ENCODE results near the gene MTURN. TPM values are rescaled to one million over a fixed set of nuclear protein-coding genes. Genes with fewer than 3 reads are reported as not detected.

The MTURN gene
- polyA plus RNA-seq, 1 donor from 2014 or later: 75.5 TPM

- no peak overlapping the region for H3K4me2 ChIP-seq (ENCODE audit: low read length)
Observed at GRCh38 chr7:30164567-30164966, 29.8 kb downstream of the MTURN start.

DNA sequence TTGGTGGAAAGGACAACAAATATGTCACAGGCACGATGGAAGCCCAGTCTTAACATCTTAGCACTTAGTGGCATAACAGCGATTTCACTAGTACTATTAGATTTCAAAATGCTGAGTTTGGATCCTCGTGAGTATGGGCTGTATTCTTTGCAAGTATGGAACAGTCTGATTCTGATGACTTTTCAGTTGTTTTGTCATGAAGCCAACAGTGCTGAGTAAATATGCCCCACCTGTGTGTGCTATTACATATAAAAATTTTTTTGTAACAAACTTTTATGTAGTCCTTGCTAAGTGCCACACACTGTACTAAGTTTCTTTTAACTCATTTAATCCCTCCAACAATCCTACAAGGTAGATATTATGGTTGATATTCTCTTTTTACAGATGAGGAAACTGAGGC lies 30.8 kb downstream of the MTURN start:
- H4K20me1 ChIP-seq (ENCODE audit: insufficient read depth): no peaks in the 10 kb centered on the region
- no peaks in the 10 kb centered on the region for H3K79me2 ChIP-seq (replicated peaks; ENCODE audit: insufficient read depth, low read length)
- H3F3A ChIP-seq (ENCODE audit: insufficient read depth, low read length, poor library complexity, severe bottlenecking): no peaks in the 10 kb centered on the region
- H3K4me2 ChIP-seq (ENCODE audit: low read length): no peak overlapping the region
- H3K9ac ChIP-seq (ENCODE audit: low read length): no peak overlapping the region
- H3K27ac ChIP-seq (ENCODE audit: low read length): peak overlapping the region; percentile 31
- H3K9me2 ChIP-seq (ENCODE audit: insufficient read depth, low read length): no peaks in the 10 kb centered on the region
- H3K9me3 ChIP-seq (ENCODE audit: low read length): no peaks in the 10 kb centered on the region
- no peak for TF ChIP-seq SMC3 (conservative IDR thresholded peaks at IDR 0.05; ENCODE audit: poor library complexity)
- TF ChIP-seq EZH2 (IDR thresholded peaks at IDR 0.05; ENCODE audit: borderline replicate concordance, insufficient read depth, low read length, poor library complexity, severe bottlenecking): no peak
- no peak for TF ChIP-seq POLR2AphosphoS5 (IDR thresholded peaks at IDR 0.05)
- no peak for TF ChIP-seq EP300 (conservative IDR thresholded peaks at IDR 0.05; ENCODE audit: poor library complexity, severe bottlenecking)
- no peak overlapping the region for H2AFZ ChIP-seq (ENCODE audit: low read depth, low read length)
- no peaks in the 10 kb centered on the region for H3K36me3 ChIP-seq (ENCODE audit: insufficient read depth, low read length)
- no peak overlapping the region for H3K4me3 ChIP-seq (ENCODE audit: low read length)
- no peaks in the 10 kb centered on the region for H3K27me3 ChIP-seq (ENCODE audit: insufficient read depth, low read depth, low read length)

More at GRCh38 chr7:30164567-30164966, 29.8 kb downstream of the MTURN start:
- TF ChIP-seq TAF1 (IDR thresholded peaks at IDR 0.05; ENCODE audit: low read depth): no peak
- TF ChIP-seq SMC3 (conservative IDR thresholded peaks at IDR 0.05; ENCODE audit: poor library complexity): peak; percentile 80
- TF ChIP-seq, protein P1, sequence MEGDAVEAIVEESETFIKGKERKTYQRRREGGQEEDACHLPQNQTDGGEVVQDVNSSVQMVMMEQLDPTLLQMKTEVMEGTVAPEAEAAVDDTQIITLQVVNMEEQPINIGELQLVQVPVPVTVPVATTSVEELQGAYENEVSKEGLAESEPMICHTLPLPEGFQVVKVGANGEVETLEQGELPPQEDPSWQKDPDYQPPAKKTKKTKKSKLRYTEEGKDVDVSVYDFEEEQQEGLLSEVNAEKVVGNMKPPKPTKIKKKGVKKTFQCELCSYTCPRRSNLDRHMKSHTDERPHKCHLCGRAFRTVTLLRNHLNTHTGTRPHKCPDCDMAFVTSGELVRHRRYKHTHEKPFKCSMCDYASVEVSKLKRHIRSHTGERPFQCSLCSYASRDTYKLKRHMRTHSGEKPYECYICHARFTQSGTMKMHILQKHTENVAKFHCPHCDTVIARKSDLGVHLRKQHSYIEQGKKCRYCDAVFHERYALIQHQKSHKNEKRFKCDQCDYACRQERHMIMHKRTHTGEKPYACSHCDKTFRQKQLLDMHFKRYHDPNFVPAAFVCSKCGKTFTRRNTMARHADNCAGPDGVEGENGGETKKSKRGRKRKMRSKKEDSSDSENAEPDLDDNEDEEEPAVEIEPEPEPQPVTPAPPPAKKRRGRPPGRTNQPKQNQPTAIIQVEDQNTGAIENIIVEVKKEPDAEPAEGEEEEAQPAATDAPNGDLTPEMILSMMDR (IDR thresholded peaks at IDR 0.05; ENCODE audit: poor library complexity, severe bottlenecking): peak; percentile 78
- peak; percentile 84 for TF ChIP-seq RAD21 (conservative IDR thresholded peaks at IDR 0.05)
- no peak for TF ChIP-seq EP300 (conservative IDR thresholded peaks at IDR 0.05; ENCODE audit: poor library complexity, severe bottlenecking)
- Histone ChIP-seq H3K4me3 (ENCODE audit: low read length) (no peak overlapping the region), H3K9ac (ENCODE audit: low read length) (no peak overlapping the region), H2AFZ (ENCODE audit: low read depth, low read length) (no peak overlapping the region), H3K9me3 (ENCODE audit: low read length) (no peaks in the 10 kb centered on the region), H3K27me3 (ENCODE audit: insufficient read depth, low read depth, low read length) (no peaks in the 10 kb centered on the region), H3K36me3 (ENCODE audit: insufficient read depth, low read length) (no peaks in the 10 kb centered on the region), H3K79me2 (replicated peaks; ENCODE audit: insufficient read depth, low read length) (no peaks in the 10 kb centered on the region), H4K20me1 (ENCODE audit: insufficient read depth) (no peaks in the 10 kb centered on the region), H3F3A (ENCODE audit: insufficient read depth, low read length, poor library complexity, severe bottlenecking) (no peaks in the 10 kb centered on the region), H3K9me2 (ENCODE audit: insufficient read depth, low read length) (no peaks in the 10 kb centered on the region), H3K27ac (ENCODE audit: low read length) (peak overlapping the region; percentile 11)

DNA sequence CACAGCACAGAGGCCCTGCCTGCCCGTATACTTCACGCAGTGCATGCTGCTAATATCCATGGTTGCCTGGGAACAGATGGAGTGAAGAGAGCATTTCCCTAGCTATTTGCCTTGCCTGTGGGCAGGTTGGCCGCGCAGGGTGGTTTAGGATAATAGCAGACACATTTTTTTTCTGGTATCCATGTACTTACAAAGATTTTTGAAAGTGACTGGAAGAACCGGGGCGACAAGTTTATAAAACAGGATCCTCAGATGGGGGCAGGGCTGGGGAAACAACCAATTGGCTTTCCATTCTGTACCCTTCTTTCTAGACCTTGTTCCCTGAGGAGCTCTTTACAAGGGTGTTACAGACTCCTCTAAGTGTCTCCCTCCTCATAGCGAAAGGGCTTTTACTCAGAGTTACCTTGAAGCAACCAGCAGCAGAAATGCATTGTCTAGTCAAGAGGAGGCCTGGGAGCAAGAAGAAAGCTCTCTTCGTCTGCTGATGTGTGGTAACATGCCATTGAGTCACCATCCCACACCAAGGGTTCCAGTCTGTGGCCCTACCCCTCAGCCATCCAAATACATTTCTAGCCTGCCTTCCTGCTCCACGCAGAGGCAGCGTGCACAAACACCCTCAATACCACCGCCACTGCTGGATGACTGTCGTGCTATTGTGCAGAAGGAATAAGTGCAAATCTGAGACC lies 31.5 kb downstream of the MTURN start:
- Histone ChIP-seq H3K4me3 (ENCODE audit: low read length) (peak overlapping the region; percentile 3), H3K4me2 (ENCODE audit: low read length) (no peak overlapping the region), H3K9me3 (ENCODE audit: low read length) (no peaks in the 10 kb centered on the region), H3K27me3 (ENCODE audit: insufficient read depth, low read depth, low read length) (no peaks in the 10 kb centered on the region), H2AFZ (ENCODE audit: low read depth, low read length) (no peak overlapping the region), H3K79me2 (replicated peaks; ENCODE audit: insufficient read depth, low read length) (no peaks in the 10 kb centered on the region), H3K9me2 (ENCODE audit: insufficient read depth, low read length) (no peaks in the 10 kb centered on the region), H3F3A (ENCODE audit: insufficient read depth, low read length, poor library complexity, severe bottlenecking) (no peaks in the 10 kb centered on the region), H4K20me1 (ENCODE audit: insufficient read depth) (no peaks in the 10 kb centered on the region), H3K27ac (ENCODE audit: low read length) (peak overlapping the region; percentile 40), H3K9ac (ENCODE audit: low read length) (no peak overlapping the region), H3K36me3 (ENCODE audit: insufficient read depth, low read length) (no peaks in the 10 kb centered on the region)
- TF ChIP-seq EP300 (conservative IDR thresholded peaks at IDR 0.05; ENCODE audit: poor library complexity, severe bottlenecking): peak; percentile 14
- TF ChIP-seq EZH2 (IDR thresholded peaks at IDR 0.05; ENCODE audit: borderline replicate concordance, insufficient read depth, low read length, poor library complexity, severe bottlenecking): no peak
- peak; percentile 16 for TF ChIP-seq RAD21 (conservative IDR thresholded peaks at IDR 0.05)
- TF ChIP-seq, protein P1 (IDR thresholded peaks at IDR 0.05; ENCODE audit: poor library complexity, severe bottlenecking): peak; percentile 23
